Psoas muscle (tissue), 8 donors: ENCODE results near the gene AQP10. TPM values are rescaled to one million over a fixed set of nuclear protein-coding genes. Genes with fewer than 3 reads are reported as not detected.
"Not testable (repeated sequence)": the region's sequence is repeated elsewhere in the genome, so short reads cannot be mapped to it uniquely, and the experiment has no call there.

ENCODE experiments used
- ATAC-seq, 4 donors: fragments of 200-7000 bp; cut with Tn5 transposase; one replicate each; pipeline ENCODE4 v1.9.1; 2020; ENCODE audit warnings: moderate library complexity in 3 of 4, mild to moderate bottlenecking in 2 of 4
- DNase-seq, 2 donors: peaks; one replicate each; pipeline ENCODE4 v3.0.0-alpha.2; 2020
- H3K27ac ChIP-seq: fragments of 200-600 bp; one replicate; pipeline ENCODE4 v1.8.0; 2022
- H3K27me3 ChIP-seq, 3 donors: fragments of 200-600 bp in 1 of 3; one replicate each; pipeline versions ENCODE4 v1.6.1 to v1.8.0; 2013 to 2022; ENCODE audit warnings: low read length in 2 of 3, mild to moderate bottlenecking in 2 of 3, moderate library complexity in 1 of 3; ENCODE audit not compliant: insufficient read depth in 3 of 3
- H3K36me3 ChIP-seq, 2 donors: fragments of 200-600 bp in 1 of 2; one replicate each; pipeline versions ENCODE4 v1.6.1 to v1.8.0; 2013 to 2022; ENCODE audit warnings: low read depth in 1 of 2, mild to moderate bottlenecking in 1 of 2, moderate library complexity in 1 of 2; ENCODE audit not compliant: insufficient read depth in 1 of 2
- H3K4me1 ChIP-seq: fragments of 200-600 bp; one replicate; pipeline ENCODE4 v1.8.0; 2022
- H3K4me3 ChIP-seq: fragments of 200-600 bp; one replicate; pipeline ENCODE4 v1.8.0; 2022; ENCODE audit warnings: mild to moderate bottlenecking
- H3K9me3 ChIP-seq: fragments of 200-600 bp; one replicate; pipeline ENCODE4 v1.8.0; 2022
- CTCF ChIP-seq: fragments of 200-600 bp; IDR thresholded peaks from one replicate; pipeline ENCODE4 v1.8.0; 2022; ENCODE audit warnings: antibody characterized with exemption
- WGBS, 3 donors: extraction: QIAGEN DNeasy Blood & Tissue Kit; methylation state at CpG; one replicate each; pipeline versions ENCODE4 v1.1.6 to v1.1.7; 2013; 5-methylcytosine and 5-hydroxymethylcytosine counted together
- intact Hi-C, 2 donors: fragments of 100-400 bp; cut with DNase I; formaldehyde crosslinking; loops; one replicate each; pipeline versions ENCODE4 v1.11.0 to v1.14.2; 2022
- polyA plus RNA-seq, 3 donors: library from polyadenylated mRNA; stranded (reverse); fragments of 200-250 nt; gene quantifications; one replicate each; pipeline ENCODE4 v1.2.3, GENCODE V29; 2013
- total RNA-seq, 4 donors: library from RNA; stranded (reverse); fragmentation: NEBNext Ultra II Directional in 2 of 4; extraction: Animal tissue kit (Norgen Biotek cat#: 25700) in 2 of 4; gene quantifications; one replicate each; pipeline versions ENCODE4 v1.2.1 to v1.2.4, GENCODE V29; 2021 to 2023
- donor health status: healthy with polysubstance abuse.
- donor health status: DM: no; HTN: no; CAD: no; lungs with moderate emphysema.
- donor health status: Bipolar disorder and iron deficiency.
- donor health status: healthy.
- donor health status: DM: yes; HTN: yes; CAD: no.
- donor health status: DM: no; HTN: no; CAD: no.
- donor health status: DM: no; HTN: no; CAD: no.
- donor health status: DM: yes; HTN: yes; CAD: no.

The AQP10 gene
- total and polyA plus RNA-seq, 7 donors = 0.04 TPM; not detected in 6

GRCh38 chr1:154361357-154361756, 40.5 kb downstream of the AQP10 start:
- no peak overlapping the region for H3K27ac ChIP-seq
- no peaks in the 10 kb centered on the region for H3K9me3 ChIP-seq
- H3K36me3 ChIP-seq = no peaks in the 10 kb centered on the region
- TF ChIP-seq CTCF = no peak
- DNase-seq (no peak), ATAC-seq (no peak)
- no peak overlapping the region for H3K4me3 ChIP-seq
- WGBS, 3 donors = 68 to 71% (median 69%) methylated on average over 3 of the region's 3 CpGs
- intact Hi-C loops = no loop called here
- H3K27me3 ChIP-seq = no peaks in the 10 kb centered on the region
- no peaks in the 10 kb centered on the region for H3K4me1 ChIP-seq

- no peaks in the 10 kb centered on the region for H3K9me3 ChIP-seq
- intact Hi-C loops = no loop called here
- no peaks in the 10 kb centered on the region for H3K36me3 ChIP-seq
- DNase-seq (no peak), ATAC-seq (no peak)
- 79 to 86% (median 82%) methylated on average over 6 of the region's 6 CpGs for WGBS, 3 donors
- H3K4me1 ChIP-seq = no peaks in the 10 kb centered on the region
- no peak overlapping the region for H3K27ac ChIP-seq
- no peak for TF ChIP-seq CTCF
- H3K4me3 ChIP-seq = no peak overlapping the region
- H3K27me3 ChIP-seq = no peaks in the 10 kb centered on the region
These were observed 50.5 kb downstream of the AQP10 start for GRCh38 chr1:154371436-154371835.

- H3K27ac ChIP-seq, ATAC-seq, DNase-seq, intact Hi-C loops, H3K9me3 ChIP-seq, H3K4me1 ChIP-seq, H3K27me3 ChIP-seq, H3K4me3 ChIP-seq, H3K36me3 ChIP-seq: not testable (repeated sequence)
- WGBS, 3 donors = 80 to 81% (median 81%) methylated on average over 7 of the region's 7 CpGs
These were observed 53.0 kb downstream of the AQP10 start for GRCh38 chr1:154373777-154374357.

Other genes starting within 250 kb of the AQP10 start
- 1 to 10 TPM in 1 of 4 donors, under 1 TPM in 3; 0.05 to 3.0 (median 0.26) TPM for gene NUP210L, start 166.0 kb upstream of the AQP10 start, total RNA-seq
- under 1 TPM in 1 of 3 donors, not detected in 2; 0.01 TPM for gene NUP210L, start 166.0 kb upstream of the AQP10 start, polyA plus RNA-seq
- 1,000 to 10,000 TPM; 2,192 to 3,898 (median 3,031) TPM for gene TPM3, start 129.0 kb upstream of the AQP10 start, total RNA-seq
- 1,000 to 10,000 TPM; 1,778 to 2,728 (median 2,516) TPM for gene TPM3, start 129.0 kb upstream of the AQP10 start, polyA plus RNA-seq
- not detected for gene CFAP141, start 114.8 kb upstream of the AQP10 start, total RNA-seq
- gene CFAP141, start 114.8 kb upstream of the AQP10 start, polyA plus RNA-seq = not detected
- 100 to 1,000 TPM in 1 of 4 donors, 10 to 100 TPM in 3; 83.9 to 121 (median 87.5) TPM for gene UBAP2L, start 100.1 kb upstream of the AQP10 start, total RNA-seq
- gene UBAP2L, start 100.1 kb upstream of the AQP10 start, polyA plus RNA-seq = 10 to 100 TPM; 45.8 to 92.0 (median 81.9) TPM
- 100 to 1,000 TPM; 122 to 148 (median 136) TPM for gene HAX1, start 48.5 kb upstream of the AQP10 start, total RNA-seq
- gene HAX1, start 48.5 kb upstream of the AQP10 start, polyA plus RNA-seq = 100 to 1,000 TPM; 110 to 154 (median 143) TPM
- 1 to 10 TPM; 3.6 to 5.8 (median 4.0) TPM for gene ATP8B2, start 4.4 kb downstream of the AQP10 start, total RNA-seq
- gene ATP8B2, start 4.4 kb downstream of the AQP10 start, polyA plus RNA-seq = 1 to 10 TPM; 1.3 to 3.4 (median 2.2) TPM
- gene IL6R, start 84.2 kb downstream of the AQP10 start, total RNA-seq = 100 to 1,000 TPM in 1 of 4 donors, 10 to 100 TPM in 3; 32.6 to 182 (median 80.9) TPM
- 10 to 100 TPM; 41.7 to 97.7 (median 80.8) TPM for gene IL6R, start 84.2 kb downstream of the AQP10 start, polyA plus RNA-seq
- gene TDRD10, start 181.1 kb downstream of the AQP10 start, total RNA-seq = under 1 TPM; 0.50 to 0.97 (median 0.68) TPM
- gene TDRD10, start 181.1 kb downstream of the AQP10 start, polyA plus RNA-seq = 1 to 10 TPM in 1 of 3 donors, under 1 TPM in 2; 0.69 to 2.3 (median 0.99) TPM
- 1 to 10 TPM; 5.6 to 7.4 (median 7.0) TPM for gene SHE, start 181.3 kb downstream of the AQP10 start, total RNA-seq
- gene SHE, start 181.3 kb downstream of the AQP10 start, polyA plus RNA-seq = 1 to 10 TPM; 4.0 to 6.2 (median 4.3) TPM
- gene UBE2Q1, start 237.6 kb downstream of the AQP10 start, total RNA-seq = 10 to 100 TPM; 43.1 to 65.5 (median 54.8) TPM
- gene UBE2Q1, start 237.6 kb downstream of the AQP10 start, polyA plus RNA-seq = 10 to 100 TPM; 34.0 to 57.5 (median 50.8) TPM
- under 1 TPM in 1 of 4 donors, not detected in 3; 0.08 TPM for gene CHRNB2, start 246.7 kb downstream of the AQP10 start, total RNA-seq
- under 1 TPM in 1 of 3 donors, not detected in 2; 0.01 TPM for gene CHRNB2, start 246.7 kb downstream of the AQP10 start, polyA plus RNA-seq